ENCODE results near the gene ANKRD12. TPM values are rescaled to one million over a fixed set of nuclear protein-coding genes. Genes with fewer than 3 reads are reported as not detected.

Gene ANKRD12
- total RNA-seq, 3 donors from 2014 or later: 46.8 to 108 (median 63.6) TPM

GRCh38 chr18:9233771-9234440, 97.3 kb downstream of the ANKRD12 start:
- Histone ChIP-seq H3K9me3 (peaks cover 15% of the 10 kb centered on the region), H3K4me3 (no peak overlapping the region), H3K36me3 (ENCODE audit: low read depth) (no peaks in the 10 kb centered on the region), H3K4me1 (ENCODE audit: low read depth) (no peaks in the 10 kb centered on the region)
- TF ChIP-seq CTCF (IDR thresholded peaks at IDR 0.05): no peak
- intact Hi-C loops (cut with DNase I, micrococcal nuclease): no loop called here
- ATAC-seq (no peak), DNase-seq (no peak)

- no peak overlapping the region for H3K4me3 ChIP-seq
Measured at GRCh38 chr18:9234528-9234927, 97.9 kb downstream of the ANKRD12 start.

GRCh38 chr18:9237981-9238380, 101.4 kb downstream of the ANKRD12 start:
- Histone ChIP-seq H3K4me1 (ENCODE audit: low read depth) (no peaks in the 10 kb centered on the region), H3K9me3 (peaks cover 1% of the 10 kb centered on the region), H3K36me3 (ENCODE audit: low read depth) (no peaks in the 10 kb centered on the region), H3K4me3 (no peak overlapping the region)
- intact Hi-C loops (cut with DNase I, micrococcal nuclease): no loop called here
- DNase-seq: peak in 1 of 3 donors; percentile 9
- no peak for TF ChIP-seq CTCF (IDR thresholded peaks at IDR 0.05)
- ATAC-seq: no peak

More at GRCh38 chr18:9234528-9234927, 97.9 kb downstream of the ANKRD12 start:
- ATAC-seq (no peak), DNase-seq (no peak)
- Histone ChIP-seq H3K4me1 (ENCODE audit: low read depth) (no peaks in the 10 kb centered on the region), H3K9me3 (peaks cover 15% of the 10 kb centered on the region), H3K36me3 (ENCODE audit: low read depth) (no peaks in the 10 kb centered on the region)
- intact Hi-C loops (cut with DNase I, micrococcal nuclease): no loop called here
- TF ChIP-seq CTCF (IDR thresholded peaks at IDR 0.05): no peak

GRCh38 chr18:9239720-9240119, 103.1 kb downstream of the ANKRD12 start:
- TF ChIP-seq CTCF (IDR thresholded peaks at IDR 0.05): no peak
- no peaks in the 10 kb centered on the region for H3K4me1 ChIP-seq (ENCODE audit: low read depth)
- ATAC-seq: no peak
- no peak for DNase-seq
- H3K4me3 ChIP-seq: no peak overlapping the region
- intact Hi-C loops (cut with DNase I, micrococcal nuclease): no loop called here
- no peaks in the 10 kb centered on the region for H3K9me3 ChIP-seq
- no peaks in the 10 kb centered on the region for H3K36me3 ChIP-seq (ENCODE audit: low read depth)

- Histone ChIP-seq H3K9me3 (no peaks in the 10 kb centered on the region), H3K4me3 (no peak overlapping the region), H3K4me1 (ENCODE audit: low read depth) (no peaks in the 10 kb centered on the region), H3K36me3 (ENCODE audit: low read depth) (no peaks in the 10 kb centered on the region)
- DNase-seq (no peak), ATAC-seq (no peak)
- intact Hi-C loops (cut with DNase I, micrococcal nuclease): no loop called here
- no peak for TF ChIP-seq CTCF (IDR thresholded peaks at IDR 0.05)
Measured at GRCh38 chr18:9240270-9240669, 103.7 kb downstream of the ANKRD12 start.

GRCh38 chr18:9243029-9243428, 106.4 kb downstream of the ANKRD12 start:
- H3K4me3 ChIP-seq: no peak overlapping the region

More at GRCh38 chr18:9243029-9243428, 106.4 kb downstream of the ANKRD12 start:
- TF ChIP-seq CTCF (IDR thresholded peaks at IDR 0.05): no peak
- DNase-seq (no peak), ATAC-seq (no peak)
- intact Hi-C loops (cut with DNase I, micrococcal nuclease): no loop called here
- no peaks in the 10 kb centered on the region for H3K9me3 ChIP-seq
- no peaks in the 10 kb centered on the region for H3K36me3 ChIP-seq (ENCODE audit: low read depth)
- no peaks in the 10 kb centered on the region for H3K4me1 ChIP-seq (ENCODE audit: low read depth)

Data from mucosa of descending colon (tissue), 3 donors.